GM18520 (cell line): ENCODE data around the gene SETX.

Experiments
- ATAC-seq: cut with Tn5 transposase; IDR thresholded peaks from one replicate; pipeline ENCODE4 v1.9.1; 2021; ENCODE audit not compliant: unreplicated experiment

Gene SETX

GRCh38 chr9:132224645-132225044 is 130.1 kb downstream of the SETX start:
- ATAC-seq = no peak

DNA sequence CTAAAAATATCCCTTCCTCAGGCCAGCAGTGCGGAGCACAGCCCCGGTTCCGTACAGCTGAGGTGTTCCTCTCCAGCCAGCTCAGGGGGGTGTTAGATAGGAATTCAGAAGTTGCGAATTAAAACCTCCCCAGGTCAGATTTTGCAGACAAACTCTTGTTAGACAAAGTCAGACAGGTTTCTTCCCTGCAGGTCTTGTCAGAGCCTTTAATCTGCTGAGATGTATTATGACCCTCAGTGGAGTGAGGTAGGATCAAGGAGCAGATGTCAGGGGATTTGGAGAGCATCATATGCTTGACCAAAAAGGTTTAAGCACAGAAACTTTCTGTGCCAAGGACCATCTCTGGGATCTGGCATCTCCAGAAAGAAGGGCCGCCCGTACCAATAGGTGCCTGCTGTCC is 132.8 kb downstream of the SETX start:
- ATAC-seq = no peak

GRCh38 chr9:132218208-132218607 is 136.6 kb downstream of the SETX start:
- no peak for ATAC-seq

DNA sequence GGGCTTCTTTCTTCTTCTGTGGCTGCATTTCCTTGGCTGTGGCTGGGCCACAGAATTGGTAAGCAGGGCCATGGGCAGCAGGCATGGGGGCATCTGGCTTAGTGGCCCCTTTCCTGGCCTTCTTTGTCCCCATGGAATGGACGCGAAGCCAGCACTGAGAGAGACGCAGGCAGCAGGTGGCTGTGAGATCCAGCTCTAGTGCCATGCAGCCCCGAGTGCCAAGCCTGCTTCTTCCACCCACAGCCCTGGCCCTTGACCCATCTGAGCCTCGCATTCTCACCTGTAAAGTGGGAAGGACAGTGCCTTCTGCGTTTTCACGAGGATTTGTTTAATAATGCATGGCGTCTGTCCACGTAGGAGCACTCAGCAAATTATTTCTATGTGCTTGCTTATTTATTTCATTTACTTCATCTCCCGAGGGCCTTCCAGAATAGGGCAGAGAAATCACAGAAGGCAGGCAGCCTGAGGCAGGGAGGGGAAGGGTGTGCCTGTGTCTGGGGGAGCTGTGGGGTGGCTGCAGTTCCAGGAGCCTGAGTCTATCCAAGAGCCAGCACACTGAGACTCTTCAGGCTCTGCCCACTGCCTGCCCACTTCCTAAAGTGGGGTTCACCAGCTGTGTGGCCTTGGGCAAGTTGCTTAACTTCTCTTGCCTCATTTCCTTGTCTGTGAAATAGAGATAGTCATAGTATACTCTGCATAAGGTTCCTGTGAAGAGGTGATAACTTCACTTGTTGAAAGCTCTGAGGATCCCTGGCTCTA is 137.7 kb downstream of the SETX start:
- ATAC-seq = no peak

DNA sequence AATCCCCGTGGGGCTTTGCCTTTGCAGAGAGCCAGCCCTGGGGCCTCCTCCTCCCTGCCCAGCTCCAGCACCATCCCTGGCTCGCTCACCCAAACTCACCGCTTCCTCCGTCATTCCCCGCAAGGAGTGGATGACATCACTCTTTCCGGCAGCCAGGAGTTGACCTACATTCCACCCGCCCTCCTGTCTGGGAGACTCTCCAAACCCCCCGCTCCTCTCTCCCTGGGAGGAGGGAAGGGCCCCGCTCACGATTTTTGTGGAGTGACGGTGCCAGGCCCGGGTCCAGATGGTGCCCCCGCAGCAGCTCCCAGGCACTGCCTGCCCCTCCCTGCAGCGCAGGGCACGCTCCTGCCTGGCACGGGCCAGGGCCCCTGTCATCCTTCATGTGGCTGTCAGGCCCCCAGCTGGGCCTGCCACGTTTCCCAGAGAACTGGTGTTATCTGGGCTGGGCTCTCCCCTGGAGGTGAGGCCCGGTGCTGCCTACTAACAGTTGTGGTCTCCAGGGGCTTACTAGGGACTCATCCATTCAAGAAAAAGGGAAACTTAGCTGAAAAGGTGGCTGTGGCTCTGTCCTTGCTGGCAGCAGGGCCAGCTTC is 140.7 kb downstream of the SETX start:
- no peak for ATAC-seq

- ATAC-seq = no peak
Observed at GRCh38 chr9:132211570-132211969, 143.2 kb downstream of the SETX start.
